NT2/D1 (cell line): ENCODE measurements around the gene DUSP6.

ENCODE experiments used
- SUZ12 ChIP-seq: IDR thresholded peaks from 2 replicates; pipeline ENCODE4 v1.6.1; 2011; ENCODE audit not compliant: insufficient read length, insufficient read depth; ENCODE audit errors: extremely low read depth
- ZNF274 ChIP-seq: IDR thresholded peaks from 2 replicates; pipeline ENCODE4 v1.6.1; 2011; ENCODE audit warnings: mild to moderate bottlenecking, low read depth, low read length

- no peak for TF ChIP-seq SUZ12
- no peak for TF ChIP-seq ZNF274
These were observed 11.8 kb upstream of the DUSP6 start for GRCh38 chr12:89364058-89364457.
